Upper lobe of left lung (tissue), 4 donors: ENCODE measurements around the gene TMEM8B.

Source experiments
- EP300 ChIP-seq, 4 donors: sonication (generic); formaldehyde crosslinking; IDR thresholded peaks; one replicate each; pipeline ENCODE4 v1.5.1; 2017; ENCODE audit warnings: antibody characterized with exemption in 4 of 4, control low read depth in 2 of 4
- POLR2A ChIP-seq, 4 donors: fragments of 450-650 bp; IDR thresholded peaks; one replicate each; pipeline ENCODE4 v1.5.1; 2016 to 2017; ENCODE audit warnings: antibody characterized with exemption in 4 of 4, mild to moderate bottlenecking in 2 of 4
- TF ChIP-seq, protein P1 (sequence below), 6 experiments: fragments of 450-650 bp in 4 of 6; fragments of 200-600 bp in 2 of 6; sonication (generic) in 2 of 6; IDR thresholded peaks; one replicate each; pipeline ENCODE4 v1.5.1; 2016 to 2019; ENCODE audit warnings: antibody characterized with exemption in 6 of 6

DNA sequence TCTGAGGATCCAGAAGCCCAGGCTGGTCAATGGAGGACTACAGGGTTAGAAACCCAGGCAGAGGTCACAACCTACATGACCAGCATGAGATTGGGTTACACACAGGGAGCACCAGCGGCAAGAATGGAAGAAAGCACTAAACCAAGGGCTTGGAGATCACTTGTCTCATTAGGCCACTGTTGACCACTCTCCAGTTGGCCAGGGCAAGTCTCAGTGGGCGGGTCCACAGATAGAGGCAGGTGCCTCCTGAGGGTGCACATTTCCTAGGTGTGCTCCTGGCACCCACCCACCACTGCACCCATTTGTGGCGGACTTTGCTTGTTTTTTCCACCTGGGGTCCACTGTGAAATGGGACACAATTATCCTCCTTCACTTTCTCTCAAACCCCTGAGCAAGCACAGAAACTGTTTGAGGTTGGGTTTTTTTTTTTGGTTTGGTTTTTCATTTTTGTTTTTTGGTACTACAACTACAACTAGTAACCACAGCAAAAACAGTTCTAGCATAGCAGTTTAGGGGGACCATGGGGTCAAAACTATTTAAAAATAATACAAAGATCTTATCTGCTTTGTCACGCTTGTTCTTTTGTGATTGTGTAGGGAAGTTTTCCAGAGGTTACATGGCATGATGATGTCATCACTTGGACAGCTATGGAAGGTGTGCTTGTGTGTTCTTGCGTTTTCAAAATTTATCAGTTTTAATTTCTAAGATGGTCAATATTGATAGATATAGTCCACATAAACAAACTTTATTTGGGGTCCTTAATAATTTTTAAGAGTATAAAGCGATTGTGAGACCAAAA, 31.5 kb upstream of the TMEM8B start:
- TF ChIP-seq, protein P1, sequence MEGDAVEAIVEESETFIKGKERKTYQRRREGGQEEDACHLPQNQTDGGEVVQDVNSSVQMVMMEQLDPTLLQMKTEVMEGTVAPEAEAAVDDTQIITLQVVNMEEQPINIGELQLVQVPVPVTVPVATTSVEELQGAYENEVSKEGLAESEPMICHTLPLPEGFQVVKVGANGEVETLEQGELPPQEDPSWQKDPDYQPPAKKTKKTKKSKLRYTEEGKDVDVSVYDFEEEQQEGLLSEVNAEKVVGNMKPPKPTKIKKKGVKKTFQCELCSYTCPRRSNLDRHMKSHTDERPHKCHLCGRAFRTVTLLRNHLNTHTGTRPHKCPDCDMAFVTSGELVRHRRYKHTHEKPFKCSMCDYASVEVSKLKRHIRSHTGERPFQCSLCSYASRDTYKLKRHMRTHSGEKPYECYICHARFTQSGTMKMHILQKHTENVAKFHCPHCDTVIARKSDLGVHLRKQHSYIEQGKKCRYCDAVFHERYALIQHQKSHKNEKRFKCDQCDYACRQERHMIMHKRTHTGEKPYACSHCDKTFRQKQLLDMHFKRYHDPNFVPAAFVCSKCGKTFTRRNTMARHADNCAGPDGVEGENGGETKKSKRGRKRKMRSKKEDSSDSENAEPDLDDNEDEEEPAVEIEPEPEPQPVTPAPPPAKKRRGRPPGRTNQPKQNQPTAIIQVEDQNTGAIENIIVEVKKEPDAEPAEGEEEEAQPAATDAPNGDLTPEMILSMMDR (IDR thresholded peaks at IDR 0.05), result no peak
- TF ChIP-seq EP300 (IDR thresholded peaks at IDR 0.05), result no peak
- TF ChIP-seq POLR2A (IDR thresholded peaks at IDR 0.05), result no peak
